D721Med (cell line): ENCODE results near the gene RHOB.

Experiments used
- DNase-seq: peaks from one replicate; pipeline ENCODE4 v3.0.0; 2011; ENCODE audit warnings: low spot score; ENCODE audit not compliant: insufficient read length
- FAIRE-seq: peaks from 2 replicates; lab custom pipeline; 2011; peaks lifted over from hg19 to GRCh38; lab: Jason Lieb, UNC
- TF ChIP-seq, protein P1 (sequence below): IDR thresholded peaks from 2 replicates; pipeline ENCODE4 v1.5.1; 2012; ENCODE audit warnings: mild to moderate bottlenecking, control low read depth; ENCODE audit not compliant: insufficient read depth; ENCODE audit errors: missing control alignments

The RHOB gene

DNA sequence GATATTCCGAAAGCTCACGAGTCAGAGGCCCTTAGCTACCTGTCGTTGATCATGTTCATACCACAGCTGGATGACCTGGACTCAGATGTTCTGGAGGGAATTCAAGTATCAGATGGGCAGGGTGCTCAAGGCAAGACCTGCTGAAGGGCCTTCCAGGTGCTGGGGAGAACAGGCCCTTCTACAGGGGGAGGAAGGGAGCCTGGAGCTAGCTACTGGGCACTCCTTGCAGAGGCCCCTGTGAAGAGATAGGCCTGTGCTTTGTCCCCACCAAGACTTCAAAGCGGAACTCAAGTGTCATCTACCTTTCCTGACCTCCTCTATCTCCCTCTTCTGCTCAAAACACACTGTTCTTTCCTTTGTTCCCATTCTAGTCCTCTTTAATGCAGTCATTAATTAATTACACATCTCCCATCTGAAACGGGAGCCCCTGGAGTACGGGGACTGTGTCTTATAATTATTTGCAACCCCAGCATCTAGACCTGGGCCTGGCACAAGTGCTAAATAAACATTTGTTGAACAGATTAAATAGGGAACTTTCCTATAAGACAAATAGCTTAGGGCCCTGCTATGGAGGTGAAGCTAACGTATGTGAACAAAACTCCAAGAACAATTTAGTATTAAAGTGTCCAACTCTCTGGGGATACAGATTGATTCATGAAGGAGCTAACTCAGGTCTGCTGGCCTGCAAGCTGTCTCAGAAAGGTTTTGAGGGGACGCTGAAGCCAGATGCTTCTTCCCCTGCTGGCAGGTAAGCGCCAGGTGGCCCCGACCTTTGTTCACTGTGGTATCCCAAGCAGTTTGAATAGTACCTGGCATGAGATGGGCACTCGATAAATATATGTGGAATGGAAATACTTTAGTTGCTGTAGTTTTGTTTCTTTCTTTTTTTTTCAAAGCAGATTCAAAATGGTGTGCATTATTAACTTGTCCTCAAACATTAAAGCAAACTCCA lies 22.0 kb downstream of the RHOB start:
- no peak for DNase-seq
- TF ChIP-seq, protein P1, sequence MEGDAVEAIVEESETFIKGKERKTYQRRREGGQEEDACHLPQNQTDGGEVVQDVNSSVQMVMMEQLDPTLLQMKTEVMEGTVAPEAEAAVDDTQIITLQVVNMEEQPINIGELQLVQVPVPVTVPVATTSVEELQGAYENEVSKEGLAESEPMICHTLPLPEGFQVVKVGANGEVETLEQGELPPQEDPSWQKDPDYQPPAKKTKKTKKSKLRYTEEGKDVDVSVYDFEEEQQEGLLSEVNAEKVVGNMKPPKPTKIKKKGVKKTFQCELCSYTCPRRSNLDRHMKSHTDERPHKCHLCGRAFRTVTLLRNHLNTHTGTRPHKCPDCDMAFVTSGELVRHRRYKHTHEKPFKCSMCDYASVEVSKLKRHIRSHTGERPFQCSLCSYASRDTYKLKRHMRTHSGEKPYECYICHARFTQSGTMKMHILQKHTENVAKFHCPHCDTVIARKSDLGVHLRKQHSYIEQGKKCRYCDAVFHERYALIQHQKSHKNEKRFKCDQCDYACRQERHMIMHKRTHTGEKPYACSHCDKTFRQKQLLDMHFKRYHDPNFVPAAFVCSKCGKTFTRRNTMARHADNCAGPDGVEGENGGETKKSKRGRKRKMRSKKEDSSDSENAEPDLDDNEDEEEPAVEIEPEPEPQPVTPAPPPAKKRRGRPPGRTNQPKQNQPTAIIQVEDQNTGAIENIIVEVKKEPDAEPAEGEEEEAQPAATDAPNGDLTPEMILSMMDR = no peak
- no peak for FAIRE-seq

GRCh38 chr2:20469595-20469994 lies 22.7 kb downstream of the RHOB start:
- TF ChIP-seq, protein P1 = no peak
- DNase-seq (no peak), FAIRE-seq (no peak)

DNA sequence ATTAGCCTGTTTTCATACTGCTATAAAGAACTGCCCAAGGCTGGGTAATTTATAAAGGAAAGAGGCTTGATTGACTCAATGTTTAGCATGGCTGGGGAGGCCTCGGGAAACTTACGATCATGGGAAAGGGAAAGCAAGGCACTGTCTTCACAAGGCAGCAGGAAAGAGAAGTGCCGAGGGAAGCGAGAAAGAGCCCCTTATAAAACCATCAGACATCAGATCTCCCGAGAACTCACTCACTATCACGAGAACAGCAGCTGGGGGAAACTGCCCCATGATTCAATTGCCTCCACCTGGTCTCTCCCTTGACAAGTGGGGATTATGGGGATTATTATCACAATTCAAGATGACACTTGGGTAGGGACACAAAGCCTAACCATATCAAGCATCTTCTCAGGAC lies 23.3 kb downstream of the RHOB start:
- DNase-seq = no peak
- FAIRE-seq = no peak
- TF ChIP-seq, protein P1 = no peak

DNA sequence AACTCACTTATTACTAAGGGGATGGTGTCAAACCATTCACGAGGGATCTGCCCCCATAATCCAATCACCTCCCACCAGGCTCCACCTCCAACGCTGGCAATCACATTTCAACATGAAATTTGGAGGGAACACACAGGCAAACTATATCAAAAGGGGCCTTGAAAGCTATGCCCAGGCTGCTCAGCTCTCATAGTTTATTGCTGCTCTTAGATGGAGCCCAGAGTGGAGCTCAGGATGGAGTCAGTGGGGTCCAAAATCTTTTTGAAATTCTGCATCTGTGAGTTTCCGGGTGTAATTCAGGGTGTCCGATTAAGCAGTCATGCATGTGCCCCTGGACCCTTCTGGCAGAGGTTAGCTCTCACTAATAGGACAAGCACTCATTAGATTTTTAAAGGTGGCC lies 24.3 kb downstream of the RHOB start:
- TF ChIP-seq, protein P1 = no peak
- FAIRE-seq = no peak
- DNase-seq = no peak

DNA sequence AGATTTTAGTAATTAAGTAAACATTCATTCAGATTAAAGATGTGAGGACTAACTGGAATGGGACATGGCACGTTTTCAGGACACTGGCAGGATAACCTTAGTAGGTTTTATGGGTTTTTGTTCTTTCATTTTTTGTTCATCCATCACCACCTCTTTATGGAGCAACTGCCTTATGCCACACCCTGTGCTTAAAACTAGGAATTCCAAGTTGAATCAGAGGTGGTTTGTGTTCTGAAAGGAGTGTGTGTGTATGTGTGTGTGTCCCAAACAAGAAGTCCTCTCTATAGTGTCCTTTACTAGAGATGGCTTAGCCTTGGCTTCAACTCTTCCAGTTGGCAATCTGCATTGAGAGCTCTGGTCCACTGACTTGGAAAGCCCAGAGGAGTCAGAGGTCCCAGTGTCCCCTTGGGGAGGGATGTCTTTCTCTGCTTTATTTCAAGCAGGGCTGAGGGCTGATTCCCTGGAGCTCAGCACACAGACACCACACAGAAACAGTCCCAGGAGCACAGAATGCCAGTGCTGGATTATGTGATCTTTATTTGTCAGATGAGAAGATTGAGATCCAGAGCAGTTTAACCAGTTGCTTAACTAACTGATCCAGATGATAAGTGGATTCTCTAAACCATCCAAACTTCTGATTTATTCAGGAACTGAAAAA lies 25.2 kb downstream of the RHOB start:
- FAIRE-seq (no peak), DNase-seq (no peak)
- TF ChIP-seq, protein P1 = no peak

- DNase-seq (no peak), FAIRE-seq (no peak)
- TF ChIP-seq, protein P1 = no peak
These were observed 25.7 kb downstream of the RHOB start for GRCh38 chr2:20472569-20472968.
